ENCODE results near the gene ASPN. TPM values are rescaled to one million over a fixed set of nuclear protein-coding genes. Genes with fewer than 3 reads are reported as not detected.

Gene ASPN
- total RNA-seq, 2 donors from 2014 or later: not detected

GRCh38 chr9:92514635-92515034 lies 32.3 kb upstream of the ASPN start:
- DNase-seq (no peak), ATAC-seq (replicated peaks in 1 of 2) (no peak)
- Mint-ChIP-seq H3K36me3 (ENCODE audit: insufficient read depth in 2 of 2) (no peaks in the 10 kb centered on the region), H3K4me1 (ENCODE audit: low read depth) (no peaks in the 10 kb centered on the region), H3K27me3 (ENCODE audit: low read depth) (no peaks in the 10 kb centered on the region), H3K9me3 (no peaks in the 10 kb centered on the region), H3K4me3 (no peak overlapping the region), H3K27ac (no peak overlapping the region)

GRCh38 chr9:92513349-92513748 lies 31.0 kb upstream of the ASPN start:
- no peaks in the 10 kb centered on the region for H3K4me1 Mint-ChIP-seq (ENCODE audit: low read depth)
- no peaks in the 10 kb centered on the region for H3K9me3 Mint-ChIP-seq
- H3K27ac Mint-ChIP-seq: no peak overlapping the region
- ATAC-seq (replicated peaks in 1 of 2) (no peak), DNase-seq (no peak)
- H3K27me3 Mint-ChIP-seq (ENCODE audit: low read depth): no peaks in the 10 kb centered on the region
- H3K4me3 Mint-ChIP-seq: no peak overlapping the region
- no peaks in the 10 kb centered on the region for H3K36me3 Mint-ChIP-seq (ENCODE audit: insufficient read depth in 2 of 2)

- DNase-seq: no peak
- Mint-ChIP-seq H3K27ac (no peak overlapping the region), H3K4me1 (ENCODE audit: low read depth) (no peaks in the 10 kb centered on the region), H3K4me3 (no peak overlapping the region), H3K9me3 (no peaks in the 10 kb centered on the region), H3K36me3 (ENCODE audit: insufficient read depth in 2 of 2) (no peaks in the 10 kb centered on the region), H3K27me3 (ENCODE audit: low read depth) (no peaks in the 10 kb centered on the region)
- no peak for ATAC-seq (replicated peaks in 1 of 2)
Measured at GRCh38 chr9:92512622-92513021, 30.3 kb upstream of the ASPN start.

- H3K36me3 Mint-ChIP-seq (ENCODE audit: insufficient read depth in 2 of 2): no peaks in the 10 kb centered on the region
- H3K27ac Mint-ChIP-seq: no peak overlapping the region
- DNase-seq (no peak), ATAC-seq (replicated peaks in 1 of 2) (no peak)
- H3K4me1 Mint-ChIP-seq (ENCODE audit: low read depth): no peaks in the 10 kb centered on the region
- H3K9me3 Mint-ChIP-seq: no peaks in the 10 kb centered on the region
- H3K4me3 Mint-ChIP-seq: no peak overlapping the region
- no peaks in the 10 kb centered on the region for H3K27me3 Mint-ChIP-seq (ENCODE audit: low read depth)
Measured at GRCh38 chr9:92510747-92511146, 28.4 kb upstream of the ASPN start.

GRCh38 chr9:92509050-92509449 lies 26.7 kb upstream of the ASPN start:
- Mint-ChIP-seq H3K9me3 (no peaks in the 10 kb centered on the region), H3K4me1 (ENCODE audit: low read depth) (no peaks in the 10 kb centered on the region), H3K36me3 (ENCODE audit: insufficient read depth in 2 of 2) (no peaks in the 10 kb centered on the region), H3K27ac (no peak overlapping the region), H3K4me3 (no peak overlapping the region), H3K27me3 (ENCODE audit: low read depth) (no peaks in the 10 kb centered on the region)
- no peak for DNase-seq
- no peak for ATAC-seq (replicated peaks in 1 of 2)

GRCh38 chr9:92508018-92508820 lies 25.9 kb upstream of the ASPN start:
- no peak for DNase-seq
- Mint-ChIP-seq H3K4me1 (ENCODE audit: low read depth) (no peaks in the 10 kb centered on the region), H3K27me3 (ENCODE audit: low read depth) (no peaks in the 10 kb centered on the region), H3K9me3 (no peaks in the 10 kb centered on the region), H3K27ac (no peak overlapping the region), H3K4me3 (no peak overlapping the region), H3K36me3 (ENCODE audit: insufficient read depth in 2 of 2) (no peaks in the 10 kb centered on the region)
- no peak for ATAC-seq (replicated peaks in 1 of 2)

- no peak for ATAC-seq (replicated peaks in 1 of 2)
- DNase-seq: no peak
- Mint-ChIP-seq H3K4me3 (no peak overlapping the region), H3K36me3 (ENCODE audit: insufficient read depth in 2 of 2) (no peaks in the 10 kb centered on the region), H3K27me3 (ENCODE audit: low read depth) (no peaks in the 10 kb centered on the region), H3K9me3 (no peaks in the 10 kb centered on the region), H3K27ac (no peak overlapping the region), H3K4me1 (ENCODE audit: low read depth) (no peaks in the 10 kb centered on the region)
Measured at GRCh38 chr9:92507496-92507895, 25.2 kb upstream of the ASPN start.

- no peaks in the 10 kb centered on the region for H3K27me3 Mint-ChIP-seq (ENCODE audit: low read depth)
- H3K4me1 Mint-ChIP-seq (ENCODE audit: low read depth): no peaks in the 10 kb centered on the region
- H3K4me3 Mint-ChIP-seq: no peak overlapping the region
- DNase-seq: no peak
- no peaks in the 10 kb centered on the region for H3K36me3 Mint-ChIP-seq (ENCODE audit: insufficient read depth in 2 of 2)
- no peak overlapping the region for H3K27ac Mint-ChIP-seq
- no peak for ATAC-seq (replicated peaks in 1 of 2)
- no peaks in the 10 kb centered on the region for H3K9me3 Mint-ChIP-seq
Measured at GRCh38 chr9:92507005-92507404, 24.7 kb upstream of the ASPN start.

- no peaks in the 10 kb centered on the region for H3K9me3 Mint-ChIP-seq
- no peak overlapping the region for H3K4me3 Mint-ChIP-seq
- no peak overlapping the region for H3K27ac Mint-ChIP-seq
- no peaks in the 10 kb centered on the region for H3K27me3 Mint-ChIP-seq (ENCODE audit: low read depth)
- H3K4me1 Mint-ChIP-seq (ENCODE audit: low read depth): no peaks in the 10 kb centered on the region
- H3K36me3 Mint-ChIP-seq (ENCODE audit: insufficient read depth in 2 of 2): no peaks in the 10 kb centered on the region
- ATAC-seq (replicated peaks in 1 of 2) (no peak), DNase-seq (no peak)
Measured at GRCh38 chr9:92506184-92506857, 24.0 kb upstream of the ASPN start.

- H3K27ac Mint-ChIP-seq: no peak overlapping the region
- no peaks in the 10 kb centered on the region for H3K9me3 Mint-ChIP-seq
- no peak for ATAC-seq (replicated peaks in 1 of 2)
- no peaks in the 10 kb centered on the region for H3K27me3 Mint-ChIP-seq (ENCODE audit: low read depth)
- H3K4me1 Mint-ChIP-seq (ENCODE audit: low read depth): no peaks in the 10 kb centered on the region
- DNase-seq: no peak
- no peak overlapping the region for H3K4me3 Mint-ChIP-seq
- no peaks in the 10 kb centered on the region for H3K36me3 Mint-ChIP-seq (ENCODE audit: insufficient read depth in 2 of 2)
Measured at GRCh38 chr9:92504881-92505280, 22.6 kb upstream of the ASPN start.

- H3K36me3 Mint-ChIP-seq (ENCODE audit: insufficient read depth in 2 of 2): no peaks in the 10 kb centered on the region
- H3K27ac Mint-ChIP-seq: no peak overlapping the region
- no peak overlapping the region for H3K4me3 Mint-ChIP-seq
- H3K9me3 Mint-ChIP-seq: no peaks in the 10 kb centered on the region
- no peaks in the 10 kb centered on the region for H3K27me3 Mint-ChIP-seq (ENCODE audit: low read depth)
- no peak for ATAC-seq (replicated peaks in 1 of 2)
- DNase-seq: no peak
- no peaks in the 10 kb centered on the region for H3K4me1 Mint-ChIP-seq (ENCODE audit: low read depth)
Measured at GRCh38 chr9:92503156-92503555, 20.9 kb upstream of the ASPN start.

GRCh38 chr9:92501671-92502393 lies 19.5 kb upstream of the ASPN start:
- H3K27me3 Mint-ChIP-seq (ENCODE audit: low read depth): no peaks in the 10 kb centered on the region
- no peak overlapping the region for H3K27ac Mint-ChIP-seq
- no peaks in the 10 kb centered on the region for H3K4me1 Mint-ChIP-seq (ENCODE audit: low read depth)
- DNase-seq (peak in 1 of 2 donors; percentile 4), ATAC-seq (replicated peaks in 1 of 2) (peak in 1 of 2 donors; percentile 51)
- H3K4me3 Mint-ChIP-seq: no peak overlapping the region
- H3K36me3 Mint-ChIP-seq (ENCODE audit: insufficient read depth in 2 of 2): no peaks in the 10 kb centered on the region
- no peaks in the 10 kb centered on the region for H3K9me3 Mint-ChIP-seq

- no peak overlapping the region for H3K4me3 Mint-ChIP-seq
- no peaks in the 10 kb centered on the region for H3K36me3 Mint-ChIP-seq (ENCODE audit: insufficient read depth in 2 of 2)
Measured at GRCh38 chr9:92500725-92501124, 18.4 kb upstream of the ASPN start.

More at GRCh38 chr9:92500725-92501124, 18.4 kb upstream of the ASPN start:
- Mint-ChIP-seq H3K4me1 (ENCODE audit: low read depth) (no peaks in the 10 kb centered on the region), H3K27me3 (ENCODE audit: low read depth) (no peaks in the 10 kb centered on the region), H3K9me3 (no peaks in the 10 kb centered on the region), H3K27ac (no peak overlapping the region)
- DNase-seq (no peak), ATAC-seq (replicated peaks in 1 of 2) (no peak)
